ENCODE data around the gene PATE3. TPM values are rescaled to one million over a fixed set of nuclear protein-coding genes. Genes with fewer than 3 reads are reported as not detected.

The PATE3 gene
- total RNA-seq, 2 donors from 2014 or later, result not detected

- Histone ChIP-seq H3K36me3 (no peaks in the 10 kb centered on the region), H3K4me1 (no peaks in the 10 kb centered on the region), H3K4me3 (no peak overlapping the region), H3K9me3 (peaks cover 0 to 50% of the 10 kb centered on the region in 2 donors), H3K27me3 (no peaks in the 10 kb centered on the region), H3K27ac (no peak overlapping the region)
- DNase-seq (ENCODE audit: low spot score), result no peak
- TF ChIP-seq CTCF (IDR thresholded peaks at IDR 0.05), result no peak
Observed at GRCh38 chr11:125797641-125798040, 9.7 kb downstream of the PATE3 start.

GRCh38 chr11:125799808-125800207, 11.9 kb downstream of the PATE3 start:
- Histone ChIP-seq H3K36me3 (no peaks in the 10 kb centered on the region), H3K4me3 (no peak overlapping the region), H3K4me1 (no peaks in the 10 kb centered on the region), H3K27ac (no peak overlapping the region), H3K27me3 (no peaks in the 10 kb centered on the region), H3K9me3 (peaks cover 0 to 53% of the 10 kb centered on the region in 2 donors)
- no peak for TF ChIP-seq CTCF (IDR thresholded peaks at IDR 0.05)
- no peak for DNase-seq (ENCODE audit: low spot score)

- TF ChIP-seq CTCF (IDR thresholded peaks at IDR 0.05), result no peak
- Histone ChIP-seq H3K27me3 (no peaks in the 10 kb centered on the region), H3K27ac (no peak overlapping the region), H3K36me3 (no peaks in the 10 kb centered on the region), H3K4me3 (no peak overlapping the region), H3K9me3 (peaks cover 0 to 41% of the 10 kb centered on the region in 2 donors), H3K4me1 (no peaks in the 10 kb centered on the region)
- DNase-seq (ENCODE audit: low spot score), result no peak
Observed at GRCh38 chr11:125802387-125802786, 14.5 kb downstream of the PATE3 start.

- TF ChIP-seq CTCF (IDR thresholded peaks at IDR 0.05), result no peak
- Histone ChIP-seq H3K4me1 (no peaks in the 10 kb centered on the region), H3K27me3 (no peaks in the 10 kb centered on the region), H3K36me3 (no peaks in the 10 kb centered on the region), H3K4me3 (no peak overlapping the region), H3K9me3 (peaks cover 0 to 27% of the 10 kb centered on the region in 2 donors), H3K27ac (no peak overlapping the region)
- no peak for DNase-seq (ENCODE audit: low spot score)
Observed at GRCh38 chr11:125807909-125808308, 20.0 kb downstream of the PATE3 start.

- H3K9me3 ChIP-seq, result peaks cover 0 to 6% of the 10 kb centered on the region in 2 donors
- H3K27ac ChIP-seq, result no peak within 1 kb of the TSS
- no peak within 1 kb of the TSS for H3K4me3 ChIP-seq
- no peak for TF ChIP-seq CTCF (IDR thresholded peaks at IDR 0.05)
- DNase-seq (ENCODE audit: low spot score), result no peak
- no peaks in the 10 kb centered on the region for H3K4me1 ChIP-seq
- no peaks in the 10 kb centered on the region for H3K27me3 ChIP-seq
- no peaks in the 10 kb centered on the region for H3K36me3 ChIP-seq
Observed at GRCh38 chr11:125833016-125833415, 45.1 kb downstream of the PATE3 start, which contains the start of gene PATE4. TSS of gene PATE4 (plus strand) at chr11:125833316. CDS start at chr11:125833360, 44 bp downstream.

GRCh38 chr11:125835748-125836147, 47.8 kb downstream of the PATE3 start:
- no peak for DNase-seq (ENCODE audit: low spot score)
- no peaks in the 10 kb centered on the region for H3K4me1 ChIP-seq

More at GRCh38 chr11:125835748-125836147, 47.8 kb downstream of the PATE3 start:
- Histone ChIP-seq H3K36me3 (no peaks in the 10 kb centered on the region), H3K4me3 (no peak overlapping the region), H3K9me3 (peaks cover 0 to 6% of the 10 kb centered on the region in 2 donors), H3K27ac (no peak overlapping the region), H3K27me3 (no peaks in the 10 kb centered on the region)
- no peak for TF ChIP-seq CTCF (IDR thresholded peaks at IDR 0.05)
